Neural cell (in vitro differentiated cells): ENCODE data around the gene GRAMD1B. TPM values are rescaled to one million over a fixed set of nuclear protein-coding genes. Genes with fewer than 3 reads are reported as not detected.

Experiments used
- polyA plus RNA-seq: library from polyadenylated mRNA; depleted of rRNA; stranded (reverse); fragments of >200 nt; gene quantifications from 2 replicates; pipeline ENCODE4 v1.2.3, GENCODE V29; 2014
- small RNA-seq, 3 experiments: library from RNA; depleted of rRNA; stranded (forward); fragments of <200 nt; gene quantifications; one replicate each; pipeline ENCODE3, GENCODE V24; 2012

Gene GRAMD1B
- polyA plus RNA-seq, 1 donor from 2014 or later, result 1.5 TPM

Small RNAs within 50 kb of the gene (small RNA-seq; reads per million reads assigned to genes)
- 0 reads per million in 3 experiments for gene MIR4493

Other genes starting within 250 kb of the GRAMD1B start
- 0.14 TPM in 1 of 2 replicates, not detected in the other for gene CLMP, start 235.0 kb upstream of the GRAMD1B start, polyA plus RNA-seq
- gene SCN3B, start 224.4 kb downstream of the GRAMD1B start, polyA plus RNA-seq, result 42.1 and 46.3 TPM in 2 replicates